Calu3 (cell line): Measurements from ENCODE around the gene OR13F1. TPM values are rescaled to one million over a fixed set of nuclear protein-coding genes. Genes with fewer than 3 reads are reported as not detected.

Experiments used
- BruUV-seq: library from RNA; stranded (reverse); fragments of 400-500 nt; replicated peaks from 2 replicates; lab custom pipeline; 2021; lab: Mats Ljungman, UMichigan
- CTCF ChIA-PET: fragments of 300-600 bp; sonication (Branson Sonifier 250); formaldehyde crosslinking; loops from one replicate; lab custom pipeline; 2022; ENCODE audit warnings: antibody characterized with exemption; lab: Charles Lee
- DNase-seq: peaks from one replicate; pipeline ENCODE4 v3.0.0; 2022
- H3K27ac Mint-ChIP-seq: one replicate; pipeline ENCODE4 v1.8.0; 2022; ENCODE audit warnings: mixed read lengths; ENCODE audit not compliant: unreplicated experiment
- H3K27me3 Mint-ChIP-seq: one replicate; pipeline ENCODE4 v1.8.0; 2022; ENCODE audit warnings: mixed read lengths; ENCODE audit not compliant: unreplicated experiment
- H3K36me3 Mint-ChIP-seq: one replicate; pipeline ENCODE4 v1.8.0; 2022; ENCODE audit warnings: mild to moderate bottlenecking, moderate library complexity, mixed read lengths; ENCODE audit not compliant: insufficient read depth, unreplicated experiment
- H3K4me1 Mint-ChIP-seq: one replicate; pipeline ENCODE4 v1.8.0; 2022; ENCODE audit warnings: mild to moderate bottlenecking, low read depth, mixed read lengths; ENCODE audit not compliant: unreplicated experiment
- H3K4me3 Mint-ChIP-seq: one replicate; pipeline ENCODE4 v1.8.0; 2022; ENCODE audit warnings: mild to moderate bottlenecking, low read depth, moderate library complexity, mixed read lengths; ENCODE audit not compliant: unreplicated experiment
- H3K9me3 Mint-ChIP-seq: one replicate; pipeline ENCODE4 v1.8.0; 2022; ENCODE audit warnings: low read depth, mixed read lengths; ENCODE audit not compliant: unreplicated experiment
- CTCF ChIP-seq: fragments of 200-600 bp; IDR thresholded peaks from one replicate; pipeline ENCODE4 v1.8.0; 2022; ENCODE audit warnings: antibody characterized with exemption; ENCODE audit not compliant: unreplicated experiment
- intact Hi-C: fragments of 100-400 bp; cut with micrococcal nuclease; formaldehyde crosslinking; loops from one replicate; pipeline ENCODE4 v1.10.0; 2022; ENCODE audit not compliant: unreplicated experiment
- total RNA-seq: library from RNA; stranded (reverse); gene quantifications from 2 replicates; pipeline ENCODE4 v1.2.3, GENCODE V29; 2022

OR13F1 gene
- total RNA-seq, 1 experiment from 2014 or later: not detected

GRCh38 chr9:104539275-104539674, 35.2 kb downstream of the OR13F1 start:
- no TSS peak for BruUV-seq
- CTCF ChIA-PET: no interaction called here
- no peaks in the 10 kb centered on the region for H3K27me3 Mint-ChIP-seq
- H3K9me3 Mint-ChIP-seq: no peaks in the 10 kb centered on the region
- no peak for TF ChIP-seq CTCF
- no peak overlapping the region for H3K4me3 Mint-ChIP-seq
- H3K4me1 Mint-ChIP-seq: no peaks in the 10 kb centered on the region
- H3K27ac Mint-ChIP-seq: no peak overlapping the region
- intact Hi-C loops: no loop called here
- no peaks in the 10 kb centered on the region for H3K36me3 Mint-ChIP-seq
- no peak for DNase-seq

- no peak overlapping the region for H3K4me3 Mint-ChIP-seq
- no peak overlapping the region for H3K27ac Mint-ChIP-seq
- DNase-seq: no peak
- no TSS peak for BruUV-seq
- CTCF ChIA-PET: no interaction called here
- H3K9me3 Mint-ChIP-seq: no peaks in the 10 kb centered on the region
- no peaks in the 10 kb centered on the region for H3K27me3 Mint-ChIP-seq
- TF ChIP-seq CTCF: no peak
- intact Hi-C loops: no loop called here
- no peaks in the 10 kb centered on the region for H3K4me1 Mint-ChIP-seq
- no peaks in the 10 kb centered on the region for H3K36me3 Mint-ChIP-seq
Measured at GRCh38 chr9:104544644-104545043, 40.6 kb downstream of the OR13F1 start.

- BruUV-seq: no TSS peak
- Mint-ChIP-seq H3K27me3 (no peaks in the 10 kb centered on the region), H3K27ac (no peak overlapping the region), H3K36me3 (no peaks in the 10 kb centered on the region), H3K9me3 (peaks cover 8% of the 10 kb centered on the region), H3K4me3 (no peak overlapping the region), H3K4me1 (no peaks in the 10 kb centered on the region)
- TF ChIP-seq CTCF: no peak
- DNase-seq: no peak
- CTCF ChIA-PET: no interaction called here
- intact Hi-C loops: no loop called here
Measured at GRCh38 chr9:104553261-104553660, 49.2 kb downstream of the OR13F1 start.

Other genes starting within 250 kb of the OR13F1 start
- gene OR13C4, start 22.9 kb downstream of the OR13F1 start, total RNA-seq: not detected in 2 replicates
- not detected in 2 replicates for gene OR13C3, start 32.6 kb downstream of the OR13F1 start, total RNA-seq
- not detected in 2 replicates for gene OR13C8, start 64.9 kb downstream of the OR13F1 start, total RNA-seq
- not detected in 2 replicates for gene OR13C5, start 95.2 kb downstream of the OR13F1 start, total RNA-seq
- gene OR13C2, start 101.4 kb downstream of the OR13F1 start, total RNA-seq: not detected in 2 replicates
- gene OR13C9, start 113.9 kb downstream of the OR13F1 start, total RNA-seq: not detected in 2 replicates
- gene OR13D1, start 190.3 kb downstream of the OR13F1 start, total RNA-seq: not detected in 2 replicates
- gene NIPSNAP3A, start 243.4 kb downstream of the OR13F1 start, total RNA-seq: 7.4 and 8.0 TPM in 2 replicates